Measurements from ENCODE around the gene GALNT2.

Gene GALNT2

DNA sequence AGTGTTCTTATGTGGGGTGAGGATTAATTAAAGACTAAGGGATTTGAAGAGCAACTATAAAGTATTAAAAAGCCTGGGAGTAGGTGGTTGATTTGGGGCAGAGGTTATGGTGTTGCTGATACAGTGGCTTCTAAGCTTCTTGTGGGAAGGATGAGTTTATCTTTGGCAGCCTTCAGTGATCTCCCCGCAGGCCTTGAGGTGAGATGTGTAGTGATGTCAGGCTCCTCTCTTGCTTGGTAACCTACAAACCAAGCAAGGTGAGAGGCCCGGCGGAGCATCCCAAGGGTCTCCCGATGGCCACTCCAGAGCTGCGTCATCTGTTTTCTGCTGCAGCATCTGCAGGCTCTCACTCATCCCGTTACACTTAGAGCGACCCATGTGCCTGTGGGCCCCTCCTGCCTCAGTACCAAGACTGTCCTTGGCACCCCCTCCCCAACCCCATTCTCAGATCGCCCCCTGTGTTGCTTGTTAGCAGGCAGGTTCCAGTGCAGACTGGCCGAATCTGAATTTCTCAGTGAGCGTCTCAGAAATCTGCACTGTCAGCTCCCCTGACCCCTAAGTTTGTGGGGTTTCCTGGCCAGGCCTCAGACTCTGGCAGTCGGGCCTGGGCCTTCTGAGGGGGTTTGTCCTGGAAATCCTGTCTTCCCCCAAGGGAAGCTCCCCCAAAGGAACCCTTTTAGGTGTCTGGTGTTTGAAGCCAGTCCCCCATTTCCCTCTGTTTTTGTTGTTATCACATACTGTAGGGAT is 77.9 kb downstream of the GALNT2 start:
- TF ChIP-seq GABPA (IDR thresholded peaks at IDR 0.05; ENCODE audit: low read depth) (no peak), CTCF (IDR thresholded peaks at IDR 0.05; ENCODE audit: insufficient read depth, low read length) (no peak), POLR2AphosphoS5 (IDR thresholded peaks at IDR 0.05; ENCODE audit: low read depth) (no peak), SPI1 (IDR thresholded peaks at IDR 0.05; ENCODE audit: borderline replicate concordance, low read depth) (no peak)
- TF ChIP-seq, protein P1, sequence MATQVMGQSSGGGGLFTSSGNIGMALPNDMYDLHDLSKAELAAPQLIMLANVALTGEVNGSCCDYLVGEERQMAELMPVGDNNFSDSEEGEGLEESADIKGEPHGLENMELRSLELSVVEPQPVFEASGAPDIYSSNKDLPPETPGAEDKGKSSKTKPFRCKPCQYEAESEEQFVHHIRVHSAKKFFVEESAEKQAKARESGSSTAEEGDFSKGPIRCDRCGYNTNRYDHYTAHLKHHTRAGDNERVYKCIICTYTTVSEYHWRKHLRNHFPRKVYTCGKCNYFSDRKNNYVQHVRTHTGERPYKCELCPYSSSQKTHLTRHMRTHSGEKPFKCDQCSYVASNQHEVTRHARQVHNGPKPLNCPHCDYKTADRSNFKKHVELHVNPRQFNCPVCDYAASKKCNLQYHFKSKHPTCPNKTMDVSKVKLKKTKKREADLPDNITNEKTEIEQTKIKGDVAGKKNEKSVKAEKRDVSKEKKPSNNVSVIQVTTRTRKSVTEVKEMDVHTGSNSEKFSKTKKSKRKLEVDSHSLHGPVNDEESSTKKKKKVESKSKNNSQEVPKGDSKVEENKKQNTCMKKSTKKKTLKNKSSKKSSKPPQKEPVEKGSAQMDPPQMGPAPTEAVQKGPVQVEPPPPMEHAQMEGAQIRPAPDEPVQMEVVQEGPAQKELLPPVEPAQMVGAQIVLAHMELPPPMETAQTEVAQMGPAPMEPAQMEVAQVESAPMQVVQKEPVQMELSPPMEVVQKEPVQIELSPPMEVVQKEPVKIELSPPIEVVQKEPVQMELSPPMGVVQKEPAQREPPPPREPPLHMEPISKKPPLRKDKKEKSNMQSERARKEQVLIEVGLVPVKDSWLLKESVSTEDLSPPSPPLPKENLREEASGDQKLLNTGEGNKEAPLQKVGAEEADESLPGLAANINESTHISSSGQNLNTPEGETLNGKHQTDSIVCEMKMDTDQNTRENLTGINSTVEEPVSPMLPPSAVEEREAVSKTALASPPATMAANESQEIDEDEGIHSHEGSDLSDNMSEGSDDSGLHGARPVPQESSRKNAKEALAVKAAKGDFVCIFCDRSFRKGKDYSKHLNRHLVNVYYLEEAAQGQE (IDR thresholded peaks at IDR 0.05; ENCODE audit: insufficient replicate concordance, low read depth), result no peak
- no peak for DNase-seq (ENCODE audit: low read depth in 1 of 2, low spot score in 1 of 2)
- Histone ChIP-seq H3K27me3 (ENCODE audit: insufficient read depth, poor library complexity, severe bottlenecking) (no peaks in the 10 kb centered on the region), H3K27ac (replicated peaks) (peak overlapping the region; percentile 46), H3K4me3 (replicated peaks; ENCODE audit: insufficient read depth, low read length) (no peak overlapping the region)

- no peak overlapping the region for H3K4me3 ChIP-seq (replicated peaks; ENCODE audit: insufficient read depth, low read length)
- H3K27ac ChIP-seq (replicated peaks), result peak overlapping the region; percentile 46
- H3K27me3 ChIP-seq (ENCODE audit: insufficient read depth, poor library complexity, severe bottlenecking), result no peaks in the 10 kb centered on the region
- DNase-seq (ENCODE audit: low read depth in 1 of 2, low spot score in 1 of 2), result no peak
- TF ChIP-seq, protein P1 (IDR thresholded peaks at IDR 0.05; ENCODE audit: insufficient replicate concordance, low read depth), result no peak
- TF ChIP-seq CTCF (IDR thresholded peaks at IDR 0.05; ENCODE audit: insufficient read depth, low read length), result no peak
- no peak for TF ChIP-seq GABPA (IDR thresholded peaks at IDR 0.05; ENCODE audit: low read depth)
- TF ChIP-seq POLR2AphosphoS5 (IDR thresholded peaks at IDR 0.05; ENCODE audit: low read depth), result no peak
- no peak for TF ChIP-seq SPI1 (IDR thresholded peaks at IDR 0.05; ENCODE audit: borderline replicate concordance, low read depth)
Measured at GRCh38 chr1:230145505-230145899, 78.5 kb downstream of the GALNT2 start.

DNA sequence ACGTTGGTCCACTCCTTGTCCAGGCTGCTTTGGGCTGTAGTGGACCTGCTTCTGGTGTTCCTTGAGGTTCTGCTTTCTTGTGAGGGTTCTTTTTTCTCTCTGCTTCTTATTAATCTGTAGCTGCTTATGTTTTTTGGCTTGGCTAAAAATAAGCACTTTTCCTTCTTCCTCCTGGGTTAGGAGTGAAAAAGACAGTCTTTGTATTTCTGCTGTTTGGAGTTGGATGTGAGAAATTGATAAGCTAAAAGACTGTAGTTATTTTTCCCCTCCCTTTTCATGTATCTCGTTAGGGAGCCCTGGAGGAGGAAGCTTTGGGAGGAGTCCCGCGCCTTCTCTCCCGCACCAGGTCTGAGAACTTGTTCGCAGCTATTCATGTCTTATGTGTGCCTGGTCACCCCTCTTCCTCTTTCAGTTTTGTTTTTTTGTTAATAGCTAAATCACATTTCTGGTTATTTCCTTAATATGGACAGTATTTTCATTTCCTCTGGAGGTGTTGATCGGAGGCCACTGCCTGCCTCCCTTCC is 79.0 kb downstream of the GALNT2 start:
- peak overlapping the region; percentile 46 for H3K27ac ChIP-seq (replicated peaks)
- H3K27me3 ChIP-seq (ENCODE audit: insufficient read depth, poor library complexity, severe bottlenecking), result no peaks in the 10 kb centered on the region

More for the DNA sequence above, 79.0 kb downstream of the GALNT2 start:
- TF ChIP-seq SPI1 (IDR thresholded peaks at IDR 0.05; ENCODE audit: borderline replicate concordance, low read depth), result peak; percentile 80; the same call in 1 of the 2 replicates
- TF ChIP-seq GABPA (IDR thresholded peaks at IDR 0.05; ENCODE audit: low read depth), result no peak
- TF ChIP-seq CTCF (IDR thresholded peaks at IDR 0.05; ENCODE audit: insufficient read depth, low read length), result no peak
- DNase-seq (ENCODE audit: low read depth in 1 of 2, low spot score in 1 of 2), result peak in 1 of 2 experiments; percentile 75
- no peak overlapping the region; the same call in 1 of the 2 replicates for H3K4me3 ChIP-seq (replicated peaks; ENCODE audit: insufficient read depth, low read length)
